Measurements from ENCODE around the gene SLC19A1.

- TF ChIP-seq REST (IDR thresholded peaks at IDR 0.05; ENCODE audit: low read depth) (no peak), TAF1 (IDR thresholded peaks at IDR 0.05; ENCODE audit: low read depth) (no peak), MAX (IDR thresholded peaks at IDR 0.05) (no peak), YY1 (IDR thresholded peaks at IDR 0.05; ENCODE audit: low read depth) (no peak), TCF12 (IDR thresholded peaks at IDR 0.05; ENCODE audit: low read depth) (no peak), CEBPB (IDR thresholded peaks at IDR 0.05) (no peak), EGR1 (IDR thresholded peaks at IDR 0.05) (no peak), RAD21 (IDR thresholded peaks at IDR 0.05; ENCODE audit: low read depth) (no peak)
Observed at GRCh38 chr21:45571641-45572040, 29.4 kb upstream of the SLC19A1 start.

Data from Ishikawa (cell line).